Endodermal cell (in vitro differentiated cells): ENCODE data around the gene PTPRT. TPM values are rescaled to one million over a fixed set of nuclear protein-coding genes. Genes with fewer than 3 reads are reported as not detected.

Experiments
- DNase-seq: peaks from one replicate; pipeline ENCODE4 v3.0.0-alpha.2; 2017
- H3K27ac ChIP-seq: 2 replicates; pipeline ENCODE4 v1.5.1; 2013; ENCODE audit warnings: mild to moderate bottlenecking, low read depth, low read length, moderate library complexity
- H3K27me3 ChIP-seq: 2 replicates; pipeline ENCODE4 v1.6.1; 2013; ENCODE audit warnings: mild to moderate bottlenecking, low read length, moderate library complexity; ENCODE audit not compliant: insufficient read depth, control insufficient read depth, poor library complexity, severe bottlenecking
- H3K36me3 ChIP-seq: 2 replicates; pipeline ENCODE4 v1.7.0; 2013; ENCODE audit warnings: mild to moderate bottlenecking, low read length, moderate library complexity; ENCODE audit not compliant: control insufficient read depth, insufficient read depth
- H3K4me1 ChIP-seq: one replicate; pipeline ENCODE4 v1.7.0; 2013; ENCODE audit warnings: low read length; ENCODE audit not compliant: control insufficient read depth, insufficient read depth
- H3K4me3 ChIP-seq: 2 replicates; pipeline ENCODE4 v1.5.1; 2013; ENCODE audit warnings: mild to moderate bottlenecking, low read length, moderate library complexity
- H3K9ac ChIP-seq: 2 replicates; pipeline ENCODE4 v1.6.1; 2013; ENCODE audit warnings: mild to moderate bottlenecking, low read length, moderate library complexity; ENCODE audit not compliant: poor library complexity, severe bottlenecking; ENCODE audit errors: extremely low read depth
- H3K9me3 ChIP-seq: 2 replicates; pipeline ENCODE4 v1.6.1; 2013; ENCODE audit warnings: mild to moderate bottlenecking, low read length, moderate library complexity; ENCODE audit not compliant: control insufficient read depth
- H3K27ac Mint-ChIP-seq: 2 replicates; pipeline ENCODE4 v1.8.0; 2020; ENCODE audit warnings: mixed read lengths
- H3K27me3 Mint-ChIP-seq: 2 replicates; pipeline ENCODE4 v1.8.0; 2021; ENCODE audit warnings: mild to moderate bottlenecking, mixed read lengths; ENCODE audit not compliant: insufficient read depth
- H3K36me3 Mint-ChIP-seq: 2 replicates; pipeline ENCODE4 v1.8.0; 2020; ENCODE audit warnings: low read depth, mixed read lengths
- H3K4me1 Mint-ChIP-seq: 2 replicates; pipeline ENCODE4 v1.8.0; 2020; ENCODE audit warnings: mixed read lengths
- H3K4me3 Mint-ChIP-seq: 2 replicates; pipeline ENCODE4 v1.8.0; 2020; ENCODE audit warnings: mild to moderate bottlenecking, moderate library complexity, mixed read lengths
- H3K9me3 Mint-ChIP-seq: 2 replicates; pipeline ENCODE4 v1.8.0; 2020; ENCODE audit warnings: mild to moderate bottlenecking, mixed read lengths
- CTCF ChIP-seq: fragments of 200-600 bp; sonication (generic); conservative IDR thresholded peaks from 2 replicates; pipeline ENCODE4 v1.5.0; 2021; ENCODE audit warnings: antibody characterized with exemption, mild to moderate bottlenecking
- WGBS, 2 experiments: methylation state at CpG; one replicate each; pipeline versions ENCODE4 v1.1.5 to v1.1.7; 2013; ENCODE audit warnings: missing lambda C conversion rate in 2 of 2, mixed read lengths in 1 of 2; ENCODE audit not compliant: insufficient coverage in 1 of 2, insufficient read length in 1 of 2; 5-methylcytosine and 5-hydroxymethylcytosine counted together
- total RNA-seq, 2 donors: library from RNA; stranded (reverse); fragmentation: NEBNext Ultra II Directional in 1 of 2; extraction: Animal tissue kit (Norgen Biotek cat#: 25700) in 1 of 2; gene quantifications; 2 replicates in 1 of 2; 3 replicates in 1 of 2; pipeline ENCODE4 v1.2.1, GENCODE V29; 2021

The PTPRT gene
- total RNA-seq, 2 donors from 2014 or later: 2.3 to 2.7 TPM

GRCh38 chr20:43022081-43022480 lies 167.6 kb downstream of the PTPRT start:
- Histone ChIP-seq H3K9ac (no peak overlapping the region), H3K36me3 (no peaks in the 10 kb centered on the region), H3K4me3 (no peak overlapping the region), H3K4me1 (no peaks in the 10 kb centered on the region), H3K27me3 (no peaks in the 10 kb centered on the region), H3K9me3 (no peaks in the 10 kb centered on the region), H3K27ac (no peak overlapping the region)
- DNase-seq: no peak
- Mint-ChIP-seq H3K27ac (no peak overlapping the region), H3K9me3 (no peaks in the 10 kb centered on the region), H3K27me3 (peaks cover 11% of the 10 kb centered on the region), H3K36me3 (no peaks in the 10 kb centered on the region), H3K4me3 (no peak overlapping the region), H3K4me1 (peaks cover 8% of the 10 kb centered on the region)
- 91 to 100% methylated on average over 1 to 2 of the region's 2 CpGs for WGBS, 2 experiments
- TF ChIP-seq CTCF: no peak

- H3K4me1 ChIP-seq: peaks cover 3% of the 10 kb centered on the region
- peaks cover 13% of the 10 kb centered on the region for H3K4me1 Mint-ChIP-seq
- TF ChIP-seq CTCF: peak; percentile 50
- H3K9ac ChIP-seq: no peak overlapping the region
- H3K27me3 Mint-ChIP-seq: peaks cover 3% of the 10 kb centered on the region
- no peak overlapping the region for H3K4me3 ChIP-seq
- no peaks in the 10 kb centered on the region for H3K36me3 ChIP-seq
- H3K9me3 ChIP-seq: peaks cover 9% of the 10 kb centered on the region
- 81 to 86% methylated on average over 10 to 13 of the region's 13 CpGs for WGBS, 2 experiments
- H3K27me3 ChIP-seq: no peaks in the 10 kb centered on the region
- H3K9me3 Mint-ChIP-seq: no peaks in the 10 kb centered on the region
- DNase-seq: peak; percentile 52
- H3K4me3 Mint-ChIP-seq: no peak overlapping the region
- H3K36me3 Mint-ChIP-seq: no peaks in the 10 kb centered on the region
- no peak overlapping the region for H3K27ac ChIP-seq
- no peak overlapping the region for H3K27ac Mint-ChIP-seq
Measured at GRCh38 chr20:43017241-43018030, 172.3 kb downstream of the PTPRT start.

GRCh38 chr20:43016257-43016656 lies 173.4 kb downstream of the PTPRT start:
- peaks cover 9% of the 10 kb centered on the region for H3K9me3 ChIP-seq
- 95 to 100% methylated on average over 1 to 4 of the region's 4 CpGs for WGBS, 2 experiments
- Mint-ChIP-seq H3K4me3 (no peak overlapping the region), H3K9me3 (no peaks in the 10 kb centered on the region), H3K4me1 (peaks cover 8% of the 10 kb centered on the region), H3K27me3 (peaks cover 3% of the 10 kb centered on the region), H3K36me3 (no peaks in the 10 kb centered on the region), H3K27ac (no peak overlapping the region)
- no peak overlapping the region for H3K9ac ChIP-seq
- no peak for DNase-seq
- H3K4me1 ChIP-seq: peaks cover 3% of the 10 kb centered on the region
- no peak overlapping the region for H3K27ac ChIP-seq
- no peaks in the 10 kb centered on the region for H3K36me3 ChIP-seq
- H3K4me3 ChIP-seq: no peak overlapping the region
- TF ChIP-seq CTCF: no peak
- no peaks in the 10 kb centered on the region for H3K27me3 ChIP-seq
